Spleen (tissue), 7 donors: Measurements from ENCODE around the gene PDGFD.

ENCODE experiments used
- POLR2A ChIP-seq, 3 donors: fragments of 450-650 bp; IDR thresholded peaks; one replicate each; pipeline ENCODE4 v1.5.1; 2017; ENCODE audit warnings: antibody characterized with exemption in 3 of 3, mild to moderate bottlenecking in 1 of 3
- POLR2AphosphoS5 ChIP-seq, 3 donors: sonication (generic); formaldehyde crosslinking; IDR thresholded peaks; one replicate each; pipeline ENCODE4 v1.5.1; 2017; ENCODE audit warnings: antibody characterized with exemption in 3 of 3
- TF ChIP-seq, protein P1 (sequence below), 11 experiments: fragments of 200-600 bp in 7 of 11; fragments of 450-650 bp in 4 of 11; sonication (generic) in 4 of 11; IDR thresholded peaks in 8 of 11; conservative IDR thresholded peaks in 3 of 11; 1 replicate in 7 of 11; 2 replicates in 4 of 11; pipeline versions ENCODE4 v1.4.0 to v1.8.0; 2016 to 2021; ENCODE audit warnings: antibody characterized with exemption in 11 of 11, inconsistent platforms in 4 of 11, mild to moderate bottlenecking in 1 of 11
- donor health status: DM: no; HTN: no; CAD: no; lungs with moderate emphysema.
- donor health status: DM: no; HTN: no; CAD: no.
- donor health status: DM: no; HTN: no; CAD: no.

DNA sequence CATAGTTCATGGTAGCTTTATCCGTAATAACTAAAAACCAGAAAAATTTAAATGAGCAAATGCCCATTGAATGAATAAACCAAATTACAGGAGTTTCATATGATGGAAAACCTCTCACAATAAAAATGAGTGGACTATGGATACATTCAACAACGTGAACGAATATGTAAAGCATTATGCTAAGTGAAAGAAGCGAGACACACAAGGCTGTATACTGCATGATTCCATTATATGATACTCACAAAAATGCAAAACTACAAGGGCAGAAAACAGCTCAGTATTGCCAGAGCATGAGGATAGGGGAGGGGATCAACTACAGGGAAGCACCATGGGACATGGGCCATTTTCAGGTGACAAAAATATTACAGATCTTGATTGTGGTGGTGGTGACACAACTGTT is 105.3 kb downstream of the PDGFD start:
- TF ChIP-seq, protein P1, sequence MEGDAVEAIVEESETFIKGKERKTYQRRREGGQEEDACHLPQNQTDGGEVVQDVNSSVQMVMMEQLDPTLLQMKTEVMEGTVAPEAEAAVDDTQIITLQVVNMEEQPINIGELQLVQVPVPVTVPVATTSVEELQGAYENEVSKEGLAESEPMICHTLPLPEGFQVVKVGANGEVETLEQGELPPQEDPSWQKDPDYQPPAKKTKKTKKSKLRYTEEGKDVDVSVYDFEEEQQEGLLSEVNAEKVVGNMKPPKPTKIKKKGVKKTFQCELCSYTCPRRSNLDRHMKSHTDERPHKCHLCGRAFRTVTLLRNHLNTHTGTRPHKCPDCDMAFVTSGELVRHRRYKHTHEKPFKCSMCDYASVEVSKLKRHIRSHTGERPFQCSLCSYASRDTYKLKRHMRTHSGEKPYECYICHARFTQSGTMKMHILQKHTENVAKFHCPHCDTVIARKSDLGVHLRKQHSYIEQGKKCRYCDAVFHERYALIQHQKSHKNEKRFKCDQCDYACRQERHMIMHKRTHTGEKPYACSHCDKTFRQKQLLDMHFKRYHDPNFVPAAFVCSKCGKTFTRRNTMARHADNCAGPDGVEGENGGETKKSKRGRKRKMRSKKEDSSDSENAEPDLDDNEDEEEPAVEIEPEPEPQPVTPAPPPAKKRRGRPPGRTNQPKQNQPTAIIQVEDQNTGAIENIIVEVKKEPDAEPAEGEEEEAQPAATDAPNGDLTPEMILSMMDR (IDR thresholded peaks at IDR 0.05 in 8 of 11, conservative IDR thresholded peaks at IDR 0.05 in 3 of 11): no peak
- no peak for TF ChIP-seq POLR2A (IDR thresholded peaks at IDR 0.05)
- no peak for TF ChIP-seq POLR2AphosphoS5 (IDR thresholded peaks at IDR 0.05)
